Stimulated activated CD4-positive, alpha-beta T cell treated with anti-CD3 and anti-CD28 coated beads, Interleukin-4, amount 100 ng/mL, for 48 hours (primary cell): ENCODE data around the gene RFT1.
"Not testable (repeated sequence)": the region's sequence is repeated elsewhere in the genome, so short reads cannot be mapped to it uniquely, and the experiment has no call there.

Experiments
- DNase-seq, 2 donors: peaks; one replicate each; pipeline ENCODE4 v3.0.0-alpha.2; 2020; ENCODE audit warnings: low read depth in 2 of 2

RFT1 gene

GRCh38 chr3:53071882-53072431 lies 58.3 kb downstream of the RFT1 start:
- no peak for DNase-seq

GRCh38 chr3:53069422-53070068 lies 60.7 kb downstream of the RFT1 start:
- no peak for DNase-seq

GRCh38 chr3:53068176-53068575 lies 62.1 kb downstream of the RFT1 start:
- no peak for DNase-seq

- no peak for DNase-seq
These were observed 62.7 kb downstream of the RFT1 start for GRCh38 chr3:53067567-53067966.

- DNase-seq = no peak
These were observed 64.3 kb downstream of the RFT1 start for GRCh38 chr3:53065841-53066480.

GRCh38 chr3:53062905-53063304 lies 67.3 kb downstream of the RFT1 start:
- DNase-seq = no peak

- no peak for DNase-seq
These were observed 73.8 kb downstream of the RFT1 start for GRCh38 chr3:53056442-53056841.

GRCh38 chr3:53054233-53054632 lies 76.0 kb downstream of the RFT1 start:
- not testable (repeated sequence) for DNase-seq

- DNase-seq = no peak
These were observed 78.3 kb downstream of the RFT1 start for GRCh38 chr3:53051929-53052328.

- DNase-seq = no peak
These were observed 80.2 kb downstream of the RFT1 start for GRCh38 chr3:53049987-53050386.

- peak; percentile 34 to 35 for DNase-seq
These were observed 83.8 kb downstream of the RFT1 start for GRCh38 chr3:53046171-53047170.

- peak; percentile 63 to 71 for DNase-seq
These were observed 84.6 kb downstream of the RFT1 start, which contains the start of gene SFMBT1 for GRCh38 chr3:53045518-53046170. Gene SFMBT1, minus strand, starts transcription at chr3:53046073. Its CDS starts 76,945 bp downstream, at chr3:52969128.

- peak; percentile 18 to 25 for DNase-seq
These were observed 85.3 kb downstream of the RFT1 start for GRCh38 chr3:53044711-53045517.

- DNase-seq = no peak
These were observed 85.9 kb downstream of the RFT1 start for GRCh38 chr3:53044371-53044710.

- DNase-seq = no peak
These were observed 86.5 kb downstream of the RFT1 start for GRCh38 chr3:53043738-53044137.

- no peak for DNase-seq
These were observed 87.6 kb downstream of the RFT1 start for GRCh38 chr3:53042651-53043050.

- no peak for DNase-seq
These were observed 89.8 kb downstream of the RFT1 start for GRCh38 chr3:53040351-53040820.

- no peak for DNase-seq
These were observed 90.9 kb downstream of the RFT1 start for GRCh38 chr3:53039376-53039752.

- DNase-seq = no peak
These were observed 91.4 kb downstream of the RFT1 start for GRCh38 chr3:53038679-53039375.
